H1 (cell line): ENCODE data around the gene FHIP2A. TPM values are rescaled to one million over a fixed set of nuclear protein-coding genes. Genes with fewer than 3 reads are reported as not detected.

Experiments used
- polyA plus RNA-seq, 7 experiments: library from polyadenylated mRNA; depleted of rRNA in 3 of 7; stranded (reverse) in 5 of 7; unstranded in 2 of 7; fragments of >200 nt in 5 of 7; fragments of 200-250 nt in 2 of 7; gene quantifications; 1 replicate in 5 of 7; 2 replicates in 1 of 7; 4 replicates in 1 of 7; pipeline versions ENCODE4 v1.2.1 to v1.2.3, GENCODE V29; 2011 to 2013; ENCODE audit warnings: missing spikeins in 2 of 7, mixed read lengths in 2 of 7
- total RNA-seq: library from RNA; stranded (reverse); fragmentation: NEBNext Ultra II Directional; extraction: Animal tissue kit (Norgen Biotek cat#: 25700); gene quantifications from 2 replicates; pipeline ENCODE4 v1.2.1, GENCODE V29; 2021
- TF ChIP-seq, protein P1 (sequence below): IDR thresholded peaks from 2 replicates; pipeline ENCODE4 v1.6.1; 2011; ENCODE audit warnings: low read depth, mild to moderate bottlenecking, low read length; ENCODE audit not compliant: insufficient read depth

The FHIP2A gene
- total and polyA plus RNA-seq, 2 of the 8 experiments (the other 6 are each of a cell fraction or from before 2014, with no cell fraction given) = 4.5 to 15.0 TPM

DNA sequence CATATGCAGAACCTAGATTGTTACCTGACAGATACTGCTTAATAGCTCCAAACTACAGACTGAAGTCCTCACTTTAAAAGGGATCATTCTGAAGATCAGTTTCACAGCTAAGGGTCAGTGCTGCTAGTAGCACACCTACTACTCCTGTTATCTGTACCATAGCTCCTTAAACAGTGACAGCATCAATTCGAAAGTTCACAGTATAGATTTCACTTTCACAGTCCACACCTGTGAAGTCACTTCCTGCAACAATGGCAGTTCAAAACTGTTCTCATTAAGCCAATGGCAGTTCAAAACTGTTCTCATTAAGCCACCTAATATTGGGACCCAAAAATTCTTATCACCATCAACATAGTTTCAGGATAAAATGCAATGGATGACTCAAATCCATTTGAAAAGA, 10.7 kb upstream of the FHIP2A start (continued):
- TF ChIP-seq, protein P1, sequence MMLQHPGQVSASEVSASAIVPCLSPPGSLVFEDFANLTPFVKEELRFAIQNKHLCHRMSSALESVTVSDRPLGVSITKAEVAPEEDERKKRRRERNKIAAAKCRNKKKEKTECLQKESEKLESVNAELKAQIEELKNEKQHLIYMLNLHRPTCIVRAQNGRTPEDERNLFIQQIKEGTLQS = no peak
